ENCODE measurements around the gene PLEKHA4. TPM values are rescaled to one million over a fixed set of nuclear protein-coding genes. Genes with fewer than 3 reads are reported as not detected.

PLEKHA4 gene
- total and polyA plus RNA-seq, 2 of the 13 experiments (the other 11 are each of a cell fraction or from before 2014, with no cell fraction given): 4.8 to 6.0 TPM

DNA sequence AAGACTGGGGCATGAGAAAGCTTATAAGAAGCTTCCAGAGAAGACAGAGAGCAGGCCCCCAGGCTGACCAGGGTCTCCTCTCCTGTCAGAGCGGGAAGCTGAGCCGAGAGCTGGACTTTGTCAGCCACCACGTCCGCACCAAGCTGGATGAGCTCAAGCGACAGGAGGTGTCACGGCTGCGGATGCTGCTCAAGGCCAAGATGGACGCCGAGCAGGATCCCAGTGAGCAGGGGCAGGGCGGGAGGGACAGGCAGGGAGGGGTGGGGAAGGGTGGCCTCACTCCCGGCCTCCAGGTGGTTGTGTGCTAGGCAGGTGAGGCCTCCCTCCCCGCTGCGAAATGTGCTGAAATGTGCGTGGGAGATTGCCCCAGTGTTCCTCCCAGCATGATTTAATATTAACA is 37.2 kb upstream of the PLEKHA4 start:
- TF ChIP-seq EZH2 (conservative IDR thresholded peaks at IDR 0.05; ENCODE audit: low read depth, low read length) (no peak), SIN3B (IDR thresholded peaks at IDR 0.05; ENCODE audit: low read length) (no peak), ZBTB1 (CRISPR knock-in tag; IDR thresholded peaks at IDR 0.05; ENCODE audit: borderline replicate concordance) (no peak), ARID4A (CRISPR knock-in tag; IDR thresholded peaks at IDR 0.05; ENCODE audit: borderline replicate concordance) (no peak), RFX3 (CRISPR knock-in tag; IDR thresholded peaks at IDR 0.05) (no peak), PAWR (CRISPR knock-in tag; IDR thresholded peaks at IDR 0.05; ENCODE audit: borderline replicate concordance) (no peak), TMF1 (CRISPR knock-in tag; IDR thresholded peaks at IDR 0.05; ENCODE audit: low read depth) (no peak), ZNF280B (CRISPR knock-in tag; IDR thresholded peaks at IDR 0.05; ENCODE audit: borderline replicate concordance) (no peak), MYPOP (CRISPR knock-in tag; IDR thresholded peaks at IDR 0.05) (no peak), ZNF101 (CRISPR knock-in tag; IDR thresholded peaks at IDR 0.05; ENCODE audit: borderline replicate concordance, low read depth) (no peak), ZNF335 (CRISPR knock-in tag; IDR thresholded peaks at IDR 0.05) (no peak), SALL2 (CRISPR knock-in tag; IDR thresholded peaks at IDR 0.05) (no peak), FOXM1 (CRISPR knock-in tag; IDR thresholded peaks at IDR 0.05) (no peak), KLF16 (CRISPR knock-in tag; IDR thresholded peaks at IDR 0.05) (no peak)
- in situ Hi-C loops (cut with HindIII; ENCODE audit: extremely low pct_ligation_motif_present, low pct_unique_long_range_greater_than_20kb): no loop called here
- DNase-seq (ENCODE audit: low spot score): no peak
- intact Hi-C loops (cut with micrococcal nuclease; ENCODE audit: unreplicated experiment): no loop called here
- H3K9ac ChIP-seq (ENCODE audit: insufficient read depth, low read depth, low read length): no peak overlapping the region
- BruUV-seq (replicated peaks): no TSS peak
- peaks cover 39% of the 10 kb centered on the region for H3K4me1 ChIP-seq (ENCODE audit: insufficient read depth, low read length)
- POLR2A ChIA-PET: interaction anchor here (1.0 kb wide), 1 partner anchor 34 kb away, joined by 3 read pairs; the partner anchor contains the start of gene PPP1R15A
- no peaks in the 10 kb centered on the region; a peak in 1 of 5 replicates for H3K27me3 ChIP-seq (ENCODE audit: control insufficient read depth in 1 of 2, insufficient read depth in 2 of 2, low read length in 2 of 2)
- H3K4me3 ChIP-seq (replicated peaks in 1 of 3; ENCODE audit: insufficient read depth in 1 of 3, low read depth in 2 of 3, low read length in 3 of 3): no peak overlapping the region
- no peak for FAIRE-seq
- H3K27ac ChIP-seq (ENCODE audit: extremely low read length, insufficient read depth, low read length): no peak overlapping the region
- no peaks in the 10 kb centered on the region for H3K9me3 ChIP-seq (ENCODE audit: low read length)
- CTCF ChIA-PET (ENCODE audit: low intra/inter-chr PET ratio, low total read pairs): no interaction called here
- no peaks in the 10 kb centered on the region for H4K20me1 ChIP-seq (ENCODE audit: insufficient read depth, low read length)
- peaks cover 12% of the 10 kb centered on the region for H3K79me2 ChIP-seq (ENCODE audit: insufficient read depth, low read length)
- no peak overlapping the region for H2AFZ ChIP-seq (ENCODE audit: low read length)
- 100% methylated on average over 12 of the region's 14 CpGs for WGBS (ENCODE audit: low lambda C conversion rate)
- H3K36me3 ChIP-seq (replicated peaks in 1 of 2; ENCODE audit: control insufficient read depth in 1 of 2, insufficient read depth in 2 of 2, low read length in 2 of 2): peaks cover 5 to 26% of the 10 kb centered on the region in 2 experiments; a peak in 4 of 5 replicates
- H3K4me2 ChIP-seq (ENCODE audit: low read depth, low read length): no peak overlapping the region
- no peak for ATAC-seq
